Smooth muscle cell (in vitro differentiated cells): ENCODE data around the gene GRAP. TPM values are rescaled to one million over a fixed set of nuclear protein-coding genes. Genes with fewer than 3 reads are reported as not detected.

Source experiments
- DNase-seq: peaks from one replicate; lab custom pipeline; 2025; ENCODE audit not compliant: unreplicated experiment; lab: John Stamatoyannopoulos, UW
- H2AFZ ChIP-seq: fragments of 200-600 bp; sonication (generic); 2 replicates; pipeline ENCODE4 v1.6.0; 2016; ENCODE audit warnings: antibody characterized with exemption, low read depth, mild to moderate bottlenecking
- H3F3A ChIP-seq: fragments of 200-600 bp; sonication (generic); 2 replicates; pipeline ENCODE4 v1.6.0; 2017; ENCODE audit warnings: antibody characterized with exemption, low read depth
- H3K27ac ChIP-seq: fragments of 200-600 bp; sonication (generic); 2 replicates; pipeline ENCODE4 v1.5.1; 2016; ENCODE audit warnings: low read depth, mild to moderate bottlenecking
- H3K27me3 ChIP-seq: fragments of 200-600 bp; sonication (generic); 2 replicates; pipeline ENCODE4 v1.6.1; 2016; ENCODE audit warnings: low read depth, mild to moderate bottlenecking
- H3K36me3 ChIP-seq: fragments of 200-600 bp; sonication (generic); 2 replicates; pipeline ENCODE4 v1.5.1; 2016; ENCODE audit warnings: low read depth
- H3K4me1 ChIP-seq: fragments of 200-600 bp; sonication (generic); 2 replicates; pipeline ENCODE4 v1.5.1; 2016; ENCODE audit warnings: low read depth
- H3K4me2 ChIP-seq: fragments of 200-600 bp; sonication (generic); 2 replicates; pipeline ENCODE4 v1.6.0; 2016; ENCODE audit warnings: mild to moderate bottlenecking
- H3K4me3 ChIP-seq: fragments of 200-600 bp; sonication (generic); 2 replicates; pipeline ENCODE4 v1.5.1; 2016; ENCODE audit warnings: mild to moderate bottlenecking
- H3K79me2 ChIP-seq: fragments of 200-600 bp; sonication (generic); 2 replicates; pipeline ENCODE4 v1.6.0; 2016; ENCODE audit warnings: low read depth, mild to moderate bottlenecking
- H3K9ac ChIP-seq: fragments of 200-600 bp; sonication (generic); 2 replicates; pipeline ENCODE4 v1.6.0; 2016; ENCODE audit warnings: low read depth
- H3K9me3 ChIP-seq: fragments of 200-600 bp; sonication (generic); replicated peaks from 2 replicates; pipeline ENCODE4 v1.5.1; 2016; ENCODE audit warnings: low read depth
- H4K20me1 ChIP-seq: fragments of 200-600 bp; sonication (generic); 2 replicates; pipeline ENCODE4 v1.6.0; 2016; ENCODE audit warnings: low read depth
- CTCF ChIP-seq: fragments of 200-600 bp; sonication (generic); IDR thresholded peaks from 2 replicates; pipeline ENCODE4 v1.5.1; 2017; ENCODE audit warnings: borderline replicate concordance, mild to moderate bottlenecking, antibody characterized with exemption; ENCODE audit not compliant: insufficient read depth, poor library complexity, severe bottlenecking
- WGBS: methylation state at CpG from one replicate; pipeline ENCODE4 v1.1.7; 2016; ENCODE audit warnings: low lambda C conversion rate; 5-methylcytosine and 5-hydroxymethylcytosine counted together
- polyA plus RNA-seq: library from polyadenylated mRNA; unstranded; fragments of >200 nt; fragmentation: Nextera tagmentation; extraction: Ambion mirVana; gene quantifications from 2 replicates; pipeline ENCODE4 v1.2.1, GENCODE V29; 2016
- total RNA-seq: library from RNA; depleted of rRNA; stranded (reverse); fragments of >200 nt; gene quantifications from 2 replicates; pipeline ENCODE4 v1.2.3, GENCODE V29; 2014

The GRAP gene
- total and polyA plus RNA-seq, 2 experiments from 2014 or later: 0.30 TPM; not detected in 1

DNA sequence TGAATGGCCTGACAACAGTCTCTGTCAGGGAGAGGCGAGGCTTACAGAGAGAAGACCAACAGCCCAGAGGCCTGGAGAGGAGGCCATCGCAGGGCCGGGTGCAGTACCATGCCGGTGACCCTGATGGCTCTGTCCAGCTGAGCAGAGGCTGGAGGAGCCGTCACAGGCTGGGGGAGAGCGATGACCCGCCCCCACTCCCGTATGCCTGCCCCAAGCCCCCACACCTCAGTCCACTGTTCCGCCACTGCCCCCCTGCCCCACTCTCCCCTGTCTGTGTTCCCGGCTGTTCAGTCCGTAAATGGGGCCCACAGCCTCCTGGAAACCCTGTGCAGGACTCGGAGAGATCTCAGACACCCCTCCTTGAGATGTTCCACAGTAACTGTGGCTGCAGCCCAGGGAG, 29.4 kb downstream of the GRAP start:
- Histone ChIP-seq H3K4me1 (no peaks in the 10 kb centered on the region), H3K9me3 (no peaks in the 10 kb centered on the region), H3K4me3 (no peak overlapping the region), H3K9ac (no peak overlapping the region), H3K36me3 (no peaks in the 10 kb centered on the region), H3K27ac (no peak overlapping the region), H3K4me2 (no peak overlapping the region), H3K79me2 (no peaks in the 10 kb centered on the region), H3K27me3 (no peaks in the 10 kb centered on the region), H4K20me1 (no peaks in the 10 kb centered on the region), H3F3A (no peaks in the 10 kb centered on the region), H2AFZ (no peak overlapping the region)
- whole genome bisulfite sequencing: 89% methylated on average over 12 of the region's 12 CpGs
- no peak for TF ChIP-seq CTCF
- no peak for DNase-seq

DNA sequence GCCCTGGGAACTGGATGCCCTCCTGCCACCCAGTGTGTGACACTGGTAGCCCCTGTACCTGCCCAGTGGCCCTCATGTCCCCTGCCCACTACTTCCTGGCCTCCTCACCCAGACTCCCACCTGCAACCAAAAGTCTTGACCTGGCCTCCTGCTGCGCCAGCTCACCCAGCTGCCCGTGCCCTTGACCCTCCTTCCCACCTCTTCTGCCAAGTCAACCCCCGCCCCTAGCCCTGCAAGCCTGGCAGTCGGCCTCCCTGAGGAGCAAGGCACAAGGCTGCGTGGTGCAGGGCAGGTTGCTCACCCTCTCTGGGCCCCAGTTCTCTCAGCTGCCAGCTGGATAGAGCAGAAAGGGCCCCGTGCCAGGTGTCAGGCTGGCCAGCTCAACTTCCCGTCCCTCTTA, 29.9 kb downstream of the GRAP start:
- no peak overlapping the region for H3K4me3 ChIP-seq
- no peaks in the 10 kb centered on the region for H4K20me1 ChIP-seq
- no peak overlapping the region for H3K27ac ChIP-seq
- 92% methylated on average over 7 of the region's 7 CpGs for WGBS
- no peaks in the 10 kb centered on the region for H3K36me3 ChIP-seq
- no peaks in the 10 kb centered on the region for H3K9me3 ChIP-seq
- no peaks in the 10 kb centered on the region for H3K27me3 ChIP-seq
- H3F3A ChIP-seq: no peaks in the 10 kb centered on the region
- no peak overlapping the region for H3K9ac ChIP-seq
- no peaks in the 10 kb centered on the region for H3K4me1 ChIP-seq
- no peak overlapping the region for H2AFZ ChIP-seq
- DNase-seq: no peak
- H3K4me2 ChIP-seq: no peak overlapping the region
- TF ChIP-seq CTCF: no peak
- no peaks in the 10 kb centered on the region for H3K79me2 ChIP-seq

- no peak overlapping the region for H3K27ac ChIP-seq
- H3K4me1 ChIP-seq: no peaks in the 10 kb centered on the region
- no peak overlapping the region for H3K4me2 ChIP-seq
- H3K4me3 ChIP-seq: no peak overlapping the region
- H4K20me1 ChIP-seq: no peaks in the 10 kb centered on the region
- DNase-seq: no peak
- H3K9ac ChIP-seq: no peak overlapping the region
- no peaks in the 10 kb centered on the region for H3K9me3 ChIP-seq
- WGBS: 93% methylated on average over 8 of the region's 8 CpGs
- TF ChIP-seq CTCF: no peak
- H2AFZ ChIP-seq: no peak overlapping the region
- H3K36me3 ChIP-seq: no peaks in the 10 kb centered on the region
- no peaks in the 10 kb centered on the region for H3K79me2 ChIP-seq
- H3K27me3 ChIP-seq: no peaks in the 10 kb centered on the region
- H3F3A ChIP-seq: no peaks in the 10 kb centered on the region
These were observed 30.5 kb downstream of the GRAP start for GRCh38 chr17:19016297-19016696.

DNA sequence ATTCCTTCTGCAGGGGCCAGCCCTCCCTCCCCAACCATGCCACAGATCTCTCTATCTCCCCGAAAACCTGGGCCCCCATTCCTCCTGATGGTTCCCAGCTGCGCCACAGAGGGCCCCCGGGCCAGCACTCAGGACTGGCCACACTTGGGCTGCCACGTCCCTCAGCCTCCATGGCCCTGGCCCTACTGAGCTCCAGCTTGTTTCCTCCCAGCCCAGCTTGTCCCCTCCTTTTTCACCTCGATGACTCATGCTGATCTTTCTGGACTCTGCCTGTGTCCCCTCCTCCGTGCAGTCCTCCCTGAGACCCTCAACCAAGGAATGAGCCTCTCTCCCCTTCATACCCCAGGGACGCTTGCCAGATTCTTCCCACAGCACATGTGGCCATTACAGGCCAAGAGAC, 31.3 kb downstream of the GRAP start:
- Histone ChIP-seq H2AFZ (no peak overlapping the region), H3K4me2 (no peak overlapping the region), H3K27ac (no peak overlapping the region), H4K20me1 (no peaks in the 10 kb centered on the region), H3F3A (no peaks in the 10 kb centered on the region), H3K36me3 (no peaks in the 10 kb centered on the region), H3K9me3 (no peaks in the 10 kb centered on the region), H3K27me3 (no peaks in the 10 kb centered on the region), H3K9ac (no peak overlapping the region), H3K79me2 (no peaks in the 10 kb centered on the region), H3K4me3 (no peak overlapping the region), H3K4me1 (no peaks in the 10 kb centered on the region)
- WGBS: 87% methylated on average over 7 of the region's 7 CpGs
- DNase-seq: no peak
- no peak for TF ChIP-seq CTCF
